A673 (cell line): ENCODE data around the gene ZFYVE28.

Experiments
- EZH2 ChIP-seq: fragments of 200-600 bp; sonication (generic); IDR thresholded peaks from 2 replicates; pipeline ENCODE4 v1.6.1; 2017; ENCODE audit warnings: borderline replicate concordance, low read depth, mild to moderate bottlenecking, mixed read lengths, antibody characterized with exemption, low read length; ENCODE audit not compliant: poor library complexity, severe bottlenecking
- TF ChIP-seq, protein P1 (sequence below): fragments of 300-800, 200-600 bp; sonication (generic); conservative IDR thresholded peaks from 2 replicates; pipeline ENCODE4 v1.5.1; 2017; ENCODE audit warnings: low read depth, mild to moderate bottlenecking, antibody characterized with exemption, low read length, moderate library complexity, mixed read lengths

- no peak for TF ChIP-seq EZH2
- TF ChIP-seq, protein P1, sequence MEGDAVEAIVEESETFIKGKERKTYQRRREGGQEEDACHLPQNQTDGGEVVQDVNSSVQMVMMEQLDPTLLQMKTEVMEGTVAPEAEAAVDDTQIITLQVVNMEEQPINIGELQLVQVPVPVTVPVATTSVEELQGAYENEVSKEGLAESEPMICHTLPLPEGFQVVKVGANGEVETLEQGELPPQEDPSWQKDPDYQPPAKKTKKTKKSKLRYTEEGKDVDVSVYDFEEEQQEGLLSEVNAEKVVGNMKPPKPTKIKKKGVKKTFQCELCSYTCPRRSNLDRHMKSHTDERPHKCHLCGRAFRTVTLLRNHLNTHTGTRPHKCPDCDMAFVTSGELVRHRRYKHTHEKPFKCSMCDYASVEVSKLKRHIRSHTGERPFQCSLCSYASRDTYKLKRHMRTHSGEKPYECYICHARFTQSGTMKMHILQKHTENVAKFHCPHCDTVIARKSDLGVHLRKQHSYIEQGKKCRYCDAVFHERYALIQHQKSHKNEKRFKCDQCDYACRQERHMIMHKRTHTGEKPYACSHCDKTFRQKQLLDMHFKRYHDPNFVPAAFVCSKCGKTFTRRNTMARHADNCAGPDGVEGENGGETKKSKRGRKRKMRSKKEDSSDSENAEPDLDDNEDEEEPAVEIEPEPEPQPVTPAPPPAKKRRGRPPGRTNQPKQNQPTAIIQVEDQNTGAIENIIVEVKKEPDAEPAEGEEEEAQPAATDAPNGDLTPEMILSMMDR = no peak
Observed at GRCh38 chr4:2273221-2273620, 145.2 kb downstream of the ZFYVE28 start.
